ENCODE measurements around the gene PCDHB2. TPM values are rescaled to one million over a fixed set of nuclear protein-coding genes. Genes with fewer than 3 reads are reported as not detected.
A peak's percentile ranks its signal among the peaks of the same experiment; 100 is the strongest.
"Not testable (repeated sequence)": the region's sequence is repeated elsewhere in the genome, so short reads cannot be mapped to it uniquely, and the experiment has no call there.

The PCDHB2 gene
- total and polyA plus RNA-seq, 2 experiments from 2014 or later = 4.4 to 4.9 TPM

DNA sequence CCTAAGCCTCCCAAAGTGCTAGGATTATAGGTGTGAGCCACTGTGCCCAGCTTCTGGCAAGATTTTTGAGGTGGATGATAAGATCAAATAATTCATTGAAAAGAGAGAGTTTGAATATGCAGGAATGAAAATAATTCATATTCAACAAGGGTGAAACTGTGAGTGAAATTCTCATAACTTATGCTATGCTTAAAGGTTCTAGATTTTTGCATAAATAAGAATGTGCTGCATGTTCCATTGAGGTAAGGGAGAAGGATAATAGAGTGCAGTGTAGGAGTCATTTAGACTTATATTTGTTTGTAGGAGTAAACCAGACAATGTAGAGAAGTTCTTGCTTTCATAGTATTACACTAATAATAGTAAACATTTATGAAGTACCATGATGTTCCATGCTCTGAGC is 12.2 kb upstream of the PCDHB2 start:
- Histone ChIP-seq H3K79me2 (ENCODE audit: insufficient read depth) (no peaks in the 10 kb centered on the region), H3K27ac (no peak overlapping the region), H3K4me3 (no peak overlapping the region), H4K20me1 (ENCODE audit: insufficient read depth) (no peaks in the 10 kb centered on the region), H3K9me2 (ENCODE audit: insufficient read depth) (no peaks in the 10 kb centered on the region), H3K4me2 (ENCODE audit: unreplicated experiment) (no peak overlapping the region), H2AFZ (no peak overlapping the region), H3K9me3 (ENCODE audit: low read depth) (no peaks in the 10 kb centered on the region), H3K36me3 (ENCODE audit: low read depth) (no peaks in the 10 kb centered on the region), H3K9ac (no peak overlapping the region), H3K27me3 (replicated peaks; ENCODE audit: insufficient read depth) (peaks cover 5% of the 10 kb centered on the region; the same call in 1 of the 2 replicates), H3F3A (ENCODE audit: insufficient read depth) (no peaks in the 10 kb centered on the region), H3K4me1 (ENCODE audit: insufficient read depth) (peaks cover 6% of the 10 kb centered on the region; the same call in 1 of the 2 replicates)
- DNase-seq = no peak
- TF ChIP-seq EZH2 (IDR thresholded peaks at IDR 0.05; ENCODE audit: insufficient read depth, poor library complexity, severe bottlenecking) (no peak), EZH2phosphoT487 (IDR thresholded peaks at IDR 0.05; ENCODE audit: insufficient read depth, low read depth) (no peak)
- in situ Hi-C loops (cut with MboI) = no loop called here

DNA sequence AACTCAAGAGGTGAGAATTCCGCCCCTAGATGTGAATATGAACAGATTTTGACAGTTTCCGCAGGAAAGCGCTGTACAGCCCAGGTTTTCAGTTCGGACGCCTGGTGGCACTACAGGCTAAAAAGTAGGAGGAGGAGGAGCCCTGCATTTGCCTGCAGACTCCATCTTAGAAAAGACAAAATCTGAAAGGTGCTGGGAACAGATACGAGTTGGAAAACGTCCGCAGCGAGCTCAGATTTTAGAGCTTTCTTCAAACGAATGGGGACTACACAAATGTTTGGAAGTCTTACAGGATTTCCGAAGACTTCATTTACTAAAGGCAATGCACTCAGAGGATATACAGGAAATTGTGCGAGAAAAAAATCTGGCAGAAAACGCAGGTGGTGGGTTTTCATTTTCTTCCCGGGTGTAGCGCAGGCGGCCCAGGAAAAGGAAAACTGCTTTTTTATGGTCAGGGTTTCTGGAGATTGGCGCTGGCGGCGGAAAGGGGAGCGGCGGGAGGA is 9.9 kb upstream of the PCDHB2 start:
- Histone ChIP-seq H4K20me1 (ENCODE audit: insufficient read depth) (no peaks in the 10 kb centered on the region), H3K9me2 (ENCODE audit: insufficient read depth) (no peaks in the 10 kb centered on the region), H3K4me2 (ENCODE audit: unreplicated experiment) (peak overlapping the region; percentile 83), H3K4me3 (peak overlapping the region; percentile 83), H3K36me3 (ENCODE audit: low read depth) (no peaks in the 10 kb centered on the region), H3K27me3 (replicated peaks; ENCODE audit: insufficient read depth) (no peaks in the 10 kb centered on the region; the same call in 1 of the 2 replicates), H3K79me2 (ENCODE audit: insufficient read depth) (no peaks in the 10 kb centered on the region), H2AFZ (peak overlapping the region; percentile 98), H3F3A (ENCODE audit: insufficient read depth) (no peaks in the 10 kb centered on the region), H3K4me1 (ENCODE audit: insufficient read depth) (peaks cover 6% of the 10 kb centered on the region; the same call in 1 of the 2 replicates), H3K9me3 (ENCODE audit: low read depth) (no peaks in the 10 kb centered on the region), H3K9ac (peak overlapping the region; percentile 77), H3K27ac (peak overlapping the region; percentile 51)
- 10 to 11% methylated on average over 21 of the region's 21 CpGs for WGBS, 2 experiments (ENCODE audit: low coverage in 1 of 2, low lambda C conversion rate in 2 of 2, missing lambda C conversion rate in 2 of 2)
- peak; percentile 85 for DNase-seq
- in situ Hi-C loops (cut with MboI) = no loop called here
- TF ChIP-seq EZH2 (IDR thresholded peaks at IDR 0.05; ENCODE audit: insufficient read depth, poor library complexity, severe bottlenecking) = no peak
- TF ChIP-seq EZH2phosphoT487 (IDR thresholded peaks at IDR 0.05; ENCODE audit: insufficient read depth, low read depth) = no peak

GRCh38 chr5:141095263-141095641 is 837 bp downstream of the PCDHB2 start:
- Histone ChIP-seq H3K9ac (peak overlapping the region; percentile 74), H3K27me3 (replicated peaks; ENCODE audit: insufficient read depth) (peaks cover 11% of the 10 kb centered on the region; the same call in 1 of the 2 replicates), H3K4me3 (peak overlapping the region; percentile 72), H3K4me1 (ENCODE audit: insufficient read depth) (no peaks in the 10 kb centered on the region), H3K9me3 (ENCODE audit: low read depth) (no peaks in the 10 kb centered on the region), H4K20me1 (ENCODE audit: insufficient read depth) (no peaks in the 10 kb centered on the region), H3K4me2 (ENCODE audit: unreplicated experiment) (peak overlapping the region; percentile 61), H3K79me2 (ENCODE audit: insufficient read depth) (no peaks in the 10 kb centered on the region), H3F3A (ENCODE audit: insufficient read depth) (no peaks in the 10 kb centered on the region), H3K36me3 (ENCODE audit: low read depth) (no peaks in the 10 kb centered on the region), H3K9me2 (ENCODE audit: insufficient read depth) (no peaks in the 10 kb centered on the region), H2AFZ (peak overlapping the region; percentile 79), H3K27ac (no peak overlapping the region)
- peak; percentile 7 for DNase-seq
- no peak for TF ChIP-seq EZH2phosphoT487 (IDR thresholded peaks at IDR 0.05; ENCODE audit: insufficient read depth, low read depth)
- TF ChIP-seq EZH2 (IDR thresholded peaks at IDR 0.05; ENCODE audit: insufficient read depth, poor library complexity, severe bottlenecking) = no peak
- 28 to 30% methylated on average over 12 of the region's 12 CpGs for WGBS, 2 experiments (ENCODE audit: low coverage in 1 of 2, low lambda C conversion rate in 2 of 2, missing lambda C conversion rate in 2 of 2)
- in situ Hi-C loops (cut with MboI) = no loop called here

GRCh38 chr5:141096181-141096580 is 1.8 kb downstream of the PCDHB2 start:
- H3F3A ChIP-seq (ENCODE audit: insufficient read depth); H3K9ac ChIP-seq; H3K9me3 ChIP-seq (ENCODE audit: low read depth); H3K4me3 ChIP-seq; H4K20me1 ChIP-seq (ENCODE audit: insufficient read depth); H3K4me1 ChIP-seq (ENCODE audit: insufficient read depth); in situ Hi-C loops (cut with MboI); H3K36me3 ChIP-seq (ENCODE audit: low read depth); DNase-seq; H3K4me2 ChIP-seq (ENCODE audit: unreplicated experiment); H3K79me2 ChIP-seq (ENCODE audit: insufficient read depth); H3K27ac ChIP-seq; H2AFZ ChIP-seq; H3K9me2 ChIP-seq (ENCODE audit: insufficient read depth): not testable (repeated sequence)
- WGBS, 2 experiments (ENCODE audit: low coverage in 1 of 2, low lambda C conversion rate in 2 of 2, missing lambda C conversion rate in 2 of 2) = 33 to 59% methylated on average over 3 to 20 of the region's 46 CpGs
- H3K27me3 ChIP-seq (replicated peaks; ENCODE audit: insufficient read depth) = peaks cover 11% of the 10 kb centered on the region; the same call in 1 of the 2 replicates

GRCh38 chr5:141096586-141096985 is 2.2 kb downstream of the PCDHB2 start:
- H3K36me3 ChIP-seq (ENCODE audit: low read depth); H3K9ac ChIP-seq; H3K4me3 ChIP-seq; H3K4me2 ChIP-seq (ENCODE audit: unreplicated experiment); H3K4me1 ChIP-seq (ENCODE audit: insufficient read depth); H3K79me2 ChIP-seq (ENCODE audit: insufficient read depth); H3K9me3 ChIP-seq (ENCODE audit: low read depth); H4K20me1 ChIP-seq (ENCODE audit: insufficient read depth); H3F3A ChIP-seq (ENCODE audit: insufficient read depth); H3K9me2 ChIP-seq (ENCODE audit: insufficient read depth); DNase-seq; H3K27ac ChIP-seq; H2AFZ ChIP-seq; H3K27me3 ChIP-seq (replicated peaks; ENCODE audit: insufficient read depth); in situ Hi-C loops (cut with MboI): not testable (repeated sequence)
- WGBS, 2 experiments (ENCODE audit: low coverage in 1 of 2, low lambda C conversion rate in 2 of 2, missing lambda C conversion rate in 2 of 2) = 48 to 53% methylated on average over 20 to 24 of the region's 38 CpGs
